Naive thymus-derived CD8-positive, alpha-beta T cell (primary cell): ENCODE measurements around the gene ANTXRL. TPM values are rescaled to one million over a fixed set of nuclear protein-coding genes. Genes with fewer than 3 reads are reported as not detected.
"Not testable (repeated sequence)": the region's sequence is repeated elsewhere in the genome, so short reads cannot be mapped to it uniquely, and the experiment has no call there.

Experiments
- ATAC-seq, 2 donors: fragments of 150-1000 bp; cut with Tn5 transposase in 1 of 2; sonication (Bioruptor Pico), chemical (Tn5 transposase) in 1 of 2; 1 replicate in 1 of 2; 2 replicates in 1 of 2; pipeline ENCODE4 v1.10.0; 2021; ENCODE audit warnings: mild to moderate bottlenecking in 2 of 2, moderate library complexity in 2 of 2
- POLR2A ChIA-PET: fragments of 350-600 bp; sonication (Branson Sonifier 250); formaldehyde crosslinking; loops from one replicate; lab custom pipeline; 2021; ENCODE audit warnings: antibody characterized with exemption; lab: Charles Lee
- DNase-seq, 10 donors: peaks; one replicate each; pipeline versions ENCODE4 v3.0.0 to v3.0.0-alpha.2; 2020 to 2022
- H3K27ac Mint-ChIP-seq, 10 donors: one replicate each; pipeline ENCODE4 v1.8.0; 2020 to 2022; ENCODE audit warnings: mild to moderate bottlenecking in 10 of 10, mixed read lengths in 10 of 10, moderate library complexity in 4 of 10, inconsistent platforms in 1 of 10
- H3K27me3 Mint-ChIP-seq, 5 donors: one replicate each; pipeline ENCODE4 v1.8.0; 2021 to 2022; ENCODE audit warnings: mixed read lengths in 5 of 5
- H3K36me3 Mint-ChIP-seq, 3 donors: one replicate each; pipeline ENCODE4 v1.8.0; 2020 to 2022; ENCODE audit warnings: mixed read lengths in 3 of 3, mild to moderate bottlenecking in 2 of 3, inconsistent platforms in 1 of 3
- H3K4me1 Mint-ChIP-seq, 4 donors: one replicate each; pipeline ENCODE4 v1.8.0; 2021 to 2022; ENCODE audit warnings: mixed read lengths in 4 of 4
- H3K4me3 Mint-ChIP-seq, 10 donors: one replicate each; pipeline ENCODE4 v1.8.0; 2020 to 2022; ENCODE audit warnings: mild to moderate bottlenecking in 10 of 10, mixed read lengths in 10 of 10, moderate library complexity in 6 of 10, inconsistent platforms in 1 of 10
- H3K9me3 Mint-ChIP-seq, 9 donors: one replicate each; pipeline ENCODE4 v1.8.0; 2020 to 2022; ENCODE audit warnings: mixed read lengths in 9 of 9, mild to moderate bottlenecking in 3 of 9, inconsistent platforms in 1 of 9, moderate library complexity in 1 of 9
- polyA plus RNA-seq, 3 donors: library from polyadenylated mRNA; unstranded; fragments of 300-500 nt; fragmentation: Illumina TruSeq; gene quantifications; one replicate each; pipeline ENCODE4 v1.2.3, GENCODE V29; 2021
- total RNA-seq, 8 experiments: library from RNA in 2 of 8; stranded (reverse) in 2 of 8; gene quantifications; one replicate each; pipeline ENCODE4 v1.2.3 and lab custom pipeline; 2021 to 2026

ANTXRL gene
- total and polyA plus RNA-seq, 5 experiments from 2014 or later: not detected

GRCh38 chr10:46257099-46257498 is 29.7 kb upstream of the ANTXRL start:
- Mint-ChIP-seq H3K4me1 (peaks cover 24 to 57% (median 48%) of the 10 kb centered on the region in 4 donors), H3K4me3 (no peak overlapping the region), H3K27me3 (no peaks in the 10 kb centered on the region), H3K36me3 (peaks cover 5 to 79% (median 21%) of the 10 kb centered on the region in 3 donors), H3K27ac (peak overlapping the region in 7 of 10 donors; percentile 28 to 65 (median 48)), H3K9me3 (no peaks in the 10 kb centered on the region)
- no peak for DNase-seq
- POLR2A ChIA-PET: no interaction called here
- ATAC-seq: no peak

- H3K4me1 Mint-ChIP-seq: peaks cover 33 to 59% (median 41%) of the 10 kb centered on the region in 4 donors
- H3K27me3 Mint-ChIP-seq, H3K9me3 Mint-ChIP-seq, ATAC-seq, DNase-seq, POLR2A ChIA-PET: not testable (repeated sequence)
- H3K36me3 Mint-ChIP-seq: peaks cover 5 to 48% (median 24%) of the 10 kb centered on the region in 3 donors
- H3K4me3 Mint-ChIP-seq: peak overlapping the region in 1 of 10 donors; percentile 40
- peak overlapping the region in 8 of 10 donors; percentile 17 to 89 (median 66) for H3K27ac Mint-ChIP-seq
Observed at GRCh38 chr10:46262906-46263560, 23.8 kb upstream of the ANTXRL start.

- H3K9me3 Mint-ChIP-seq: no peaks in the 10 kb centered on the region
- H3K36me3 Mint-ChIP-seq: peaks cover 5 to 44% (median 24%) of the 10 kb centered on the region in 3 donors
- ATAC-seq: no peak
- peak in 1 of 10 donors; percentile 0 for DNase-seq
- POLR2A ChIA-PET: no interaction called here
- no peaks in the 10 kb centered on the region for H3K27me3 Mint-ChIP-seq
- H3K27ac Mint-ChIP-seq: peak overlapping the region in 8 of 10 donors; percentile 53 to 89 (median 81)
- H3K4me3 Mint-ChIP-seq: peak overlapping the region in 2 of 10 donors; percentile 11 to 40
- peaks cover 30 to 55% (median 37%) of the 10 kb centered on the region in 4 donors for H3K4me1 Mint-ChIP-seq
Observed at GRCh38 chr10:46263831-46264268, 22.9 kb upstream of the ANTXRL start.

GRCh38 chr10:46264336-46264735 is 22.5 kb upstream of the ANTXRL start:
- DNase-seq (peak in 2 of 10 donors; percentile 0 to 24), ATAC-seq (peak in 1 of 2 donors; percentile 31)
- Mint-ChIP-seq H3K27ac (peak overlapping the region in 8 of 10 donors; percentile 27 to 89 (median 81)), H3K36me3 (peaks cover 5 to 43% (median 24%) of the 10 kb centered on the region in 3 donors), H3K4me3 (peak overlapping the region in 2 of 10 donors; percentile 33 to 45), H3K27me3 (no peaks in the 10 kb centered on the region), H3K9me3 (no peaks in the 10 kb centered on the region), H3K4me1 (peaks cover 29 to 54% (median 36%) of the 10 kb centered on the region in 4 donors)
- POLR2A ChIA-PET: interaction anchor here (0.8 kb wide), 1 partner anchor 169 kb away, joined by 3 read pairs; no protein-coding TSS in a partner anchor

- POLR2A ChIA-PET: interaction anchor here (0.7 to 0.8 kb wide), 2 partner anchors 13 to 170 kb away, joined by 3 read pairs; no protein-coding TSS in a partner anchor
- H3K36me3 Mint-ChIP-seq: peaks cover 5 to 40% (median 24%) of the 10 kb centered on the region in 3 donors
- DNase-seq: peak in 1 of 10 donors; percentile 0
- H3K4me1 Mint-ChIP-seq: peaks cover 29 to 57% (median 40%) of the 10 kb centered on the region in 4 donors
- ATAC-seq: no peak
- peak overlapping the region in 8 of 10 donors; percentile 8 to 46 (median 35) for H3K4me3 Mint-ChIP-seq
- H3K27ac Mint-ChIP-seq: peak overlapping the region in 8 of 10 donors; percentile 78 to 89 (median 81)
- no peaks in the 10 kb centered on the region for H3K9me3 Mint-ChIP-seq
- no peaks in the 10 kb centered on the region for H3K27me3 Mint-ChIP-seq
Observed at GRCh38 chr10:46264737-46265368, 21.9 kb upstream of the ANTXRL start.

- H3K9me3 Mint-ChIP-seq, DNase-seq, H3K27me3 Mint-ChIP-seq, ATAC-seq: not testable (repeated sequence)
- Mint-ChIP-seq H3K4me3 (peak overlapping the region in 9 of 10 donors; percentile 15 to 74 (median 30)), H3K4me1 (peaks cover 29 to 61% (median 42%) of the 10 kb centered on the region in 4 donors), H3K27ac (peak overlapping the region in 8 of 10 donors; percentile 58 to 89 (median 81)), H3K36me3 (peaks cover 5 to 33% (median 23%) of the 10 kb centered on the region in 3 donors)
- POLR2A ChIA-PET: interaction anchor here (1.1 to 1.3 kb wide), 2 partner anchors 19 to 34 kb away, joined by 4 to 6 read pairs; no protein-coding TSS in a partner anchor
Observed at GRCh38 chr10:46265566-46266305, 21.1 kb upstream of the ANTXRL start.

- DNase-seq (no peak), ATAC-seq (no peak)
- Mint-ChIP-seq H3K9me3 (no peaks in the 10 kb centered on the region), H3K27ac (peak overlapping the region in 1 of 10 donors; percentile 88), H3K4me1 (peaks cover 27 to 59% (median 41%) of the 10 kb centered on the region in 4 donors), H3K27me3 (no peaks in the 10 kb centered on the region), H3K36me3 (peaks cover 5 to 25% (median 18%) of the 10 kb centered on the region in 3 donors), H3K4me3 (peak overlapping the region in 3 of 10 donors; percentile 46 to 74 (median 68))
- POLR2A ChIA-PET: interaction anchor here (0.7 to 1.3 kb wide), 3 partner anchors 19 to 172 kb away, joined by 3 to 6 read pairs (median 4); no protein-coding TSS in a partner anchor
Observed at GRCh38 chr10:46266306-46266985, 20.4 kb upstream of the ANTXRL start.

GRCh38 chr10:46267132-46267985 is 19.4 kb upstream of the ANTXRL start:
- ATAC-seq (no peak), DNase-seq (peak in 1 of 10 donors; percentile 50)
- Mint-ChIP-seq H3K27me3 (no peaks in the 10 kb centered on the region), H3K9me3 (no peaks in the 10 kb centered on the region), H3K27ac (no peak overlapping the region), H3K4me1 (peaks cover 25 to 57% (median 41%) of the 10 kb centered on the region in 4 donors), H3K36me3 (peaks cover 0 to 17% (median 10%) of the 10 kb centered on the region in 3 donors), H3K4me3 (no peak overlapping the region)
- POLR2A ChIA-PET: interaction anchor here (0.6 to 3.5 kb wide), 5 partner anchors 13 to 227 kb away, joined by 3 to 35 read pairs (median 4); no protein-coding TSS in a partner anchor

GRCh38 chr10:46268076-46268881 is 18.5 kb upstream of the ANTXRL start:
- ATAC-seq: peak; percentile 77 to 80
- POLR2A ChIA-PET: interaction anchor here (1.2 to 3.5 kb wide), 6 partner anchors 12 to 174 kb away, joined by 3 to 35 read pairs (median 6); no protein-coding TSS in a partner anchor
- Mint-ChIP-seq H3K36me3 (peaks cover 0 to 11% (median 2%) of the 10 kb centered on the region in 3 donors), H3K9me3 (no peaks in the 10 kb centered on the region), H3K4me3 (no peak overlapping the region), H3K27me3 (no peaks in the 10 kb centered on the region), H3K27ac (no peak overlapping the region), H3K4me1 (peaks cover 30 to 57% (median 48%) of the 10 kb centered on the region in 4 donors)
- DNase-seq: peak in 8 of 10 donors; percentile 26 to 88 (median 52)

GRCh38 chr10:46269554-46270053 is 17.2 kb upstream of the ANTXRL start:
- H3K4me1 Mint-ChIP-seq: peaks cover 37 to 55% (median 45%) of the 10 kb centered on the region in 4 donors
- POLR2A ChIA-PET: interaction anchor here (0.7 to 3.5 kb wide), 7 partner anchors 14 to 246 kb away, joined by 3 to 35 read pairs (median 5); no protein-coding TSS in a partner anchor
- DNase-seq: peak in 7 of 10 donors; percentile 30 to 75 (median 68)
- not testable (repeated sequence) for H3K36me3 Mint-ChIP-seq, H3K4me3 Mint-ChIP-seq, H3K9me3 Mint-ChIP-seq, H3K27me3 Mint-ChIP-seq, H3K27ac Mint-ChIP-seq
- peak; percentile 36 to 37 for ATAC-seq
